ENCODE measurements around the gene PSAP. TPM values are rescaled to one million over a fixed set of nuclear protein-coding genes. Genes with fewer than 3 reads are reported as not detected.

The PSAP gene
- total and polyA plus RNA-seq, 2 experiments from 2014 or later = 686 to 987 TPM

DNA sequence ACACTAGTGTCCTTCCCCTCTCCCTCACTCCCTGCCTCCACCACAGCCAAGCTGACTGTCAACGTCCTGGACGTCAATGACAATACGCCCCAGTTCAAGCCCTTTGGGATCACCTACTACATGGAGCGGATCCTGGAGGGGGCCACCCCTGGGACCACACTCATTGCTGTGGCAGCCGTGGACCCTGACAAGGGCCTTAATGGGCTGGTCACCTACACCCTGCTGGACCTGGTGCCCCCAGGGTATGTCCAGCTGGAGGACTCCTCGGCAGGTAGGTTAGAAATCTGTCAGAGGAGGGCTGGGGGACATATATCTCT is 52.8 kb downstream of the PSAP start:
- H3K27ac ChIP-seq = no peak overlapping the region
- no peaks in the 10 kb centered on the region for H3K9me2 ChIP-seq (replicated peaks; ENCODE audit: insufficient read depth)
- no peaks in the 10 kb centered on the region for H3K79me2 ChIP-seq
- H3K4me3 ChIP-seq = no peak overlapping the region
- H3K4me2 ChIP-seq = no peak overlapping the region
- H4K20me1 ChIP-seq (ENCODE audit: insufficient read depth, poor library complexity, severe bottlenecking) = no peaks in the 10 kb centered on the region
- TF ChIP-seq, protein P1, sequence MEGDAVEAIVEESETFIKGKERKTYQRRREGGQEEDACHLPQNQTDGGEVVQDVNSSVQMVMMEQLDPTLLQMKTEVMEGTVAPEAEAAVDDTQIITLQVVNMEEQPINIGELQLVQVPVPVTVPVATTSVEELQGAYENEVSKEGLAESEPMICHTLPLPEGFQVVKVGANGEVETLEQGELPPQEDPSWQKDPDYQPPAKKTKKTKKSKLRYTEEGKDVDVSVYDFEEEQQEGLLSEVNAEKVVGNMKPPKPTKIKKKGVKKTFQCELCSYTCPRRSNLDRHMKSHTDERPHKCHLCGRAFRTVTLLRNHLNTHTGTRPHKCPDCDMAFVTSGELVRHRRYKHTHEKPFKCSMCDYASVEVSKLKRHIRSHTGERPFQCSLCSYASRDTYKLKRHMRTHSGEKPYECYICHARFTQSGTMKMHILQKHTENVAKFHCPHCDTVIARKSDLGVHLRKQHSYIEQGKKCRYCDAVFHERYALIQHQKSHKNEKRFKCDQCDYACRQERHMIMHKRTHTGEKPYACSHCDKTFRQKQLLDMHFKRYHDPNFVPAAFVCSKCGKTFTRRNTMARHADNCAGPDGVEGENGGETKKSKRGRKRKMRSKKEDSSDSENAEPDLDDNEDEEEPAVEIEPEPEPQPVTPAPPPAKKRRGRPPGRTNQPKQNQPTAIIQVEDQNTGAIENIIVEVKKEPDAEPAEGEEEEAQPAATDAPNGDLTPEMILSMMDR (IDR thresholded peaks at IDR 0.05; ENCODE audit: poor library complexity) = no peak
- TF ChIP-seq EZH2phosphoT487 (IDR thresholded peaks at IDR 0.05; ENCODE audit: low read depth, severe bottlenecking, unreplicated experiment) = no peak
- no peak for TF ChIP-seq EZH2 (IDR thresholded peaks at IDR 0.05; ENCODE audit: borderline replicate concordance)
- 86% methylated on average over 6 of the region's 6 CpGs for WGBS (ENCODE audit: low lambda C conversion rate, missing lambda C conversion rate)
- H3K27me3 ChIP-seq = no peaks in the 10 kb centered on the region
- DNase-seq (ENCODE audit: low spot score) = no peak
- no peak overlapping the region for H2AFZ ChIP-seq
- no peaks in the 10 kb centered on the region for H3K4me1 ChIP-seq (ENCODE audit: insufficient read depth)
- no peaks in the 10 kb centered on the region for H3K36me3 ChIP-seq (replicated peaks; ENCODE audit: insufficient read depth, low read depth)
- H3K9me3 ChIP-seq (ENCODE audit: low read depth) = no peaks in the 10 kb centered on the region

DNA sequence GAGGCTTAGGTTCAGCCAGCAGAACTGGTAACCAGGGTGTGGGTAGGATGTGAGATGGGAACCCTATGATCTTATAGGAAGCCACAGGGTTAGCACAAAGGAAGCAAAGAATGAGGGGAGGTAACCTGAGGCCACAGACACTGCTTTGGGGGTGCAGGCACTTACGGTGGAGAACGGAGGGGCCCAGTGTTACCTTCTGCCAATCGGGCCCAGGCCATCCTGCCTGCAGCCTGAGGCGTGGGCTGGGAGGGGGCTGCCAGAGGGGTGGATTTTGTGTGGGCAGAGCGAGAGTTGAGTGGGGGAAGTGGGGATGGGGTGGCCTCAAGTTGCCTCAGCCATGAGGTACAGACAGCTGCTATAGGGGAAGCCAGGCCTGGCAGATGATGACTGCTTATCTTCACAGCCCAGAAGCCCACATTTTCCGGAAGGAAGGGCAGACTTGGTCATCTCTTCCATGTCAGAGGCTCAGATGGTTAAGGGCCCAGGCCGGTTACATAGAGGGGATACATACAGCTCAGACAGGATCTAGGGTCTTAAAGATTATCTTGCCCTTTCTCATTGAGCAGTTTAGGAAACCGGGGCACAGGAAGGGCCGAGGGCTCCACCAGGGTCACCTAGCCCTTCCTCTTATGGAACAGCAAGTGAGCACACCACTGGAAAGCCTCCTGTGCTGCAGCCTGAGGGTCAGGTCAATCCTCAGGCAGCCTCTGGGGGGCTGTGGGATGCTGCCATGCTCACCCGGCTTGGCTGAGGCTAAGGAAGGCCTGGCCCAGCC is 53.3 kb downstream of the PSAP start:
- H3K27ac ChIP-seq = no peak overlapping the region
- TF ChIP-seq EZH2phosphoT487 (IDR thresholded peaks at IDR 0.05; ENCODE audit: low read depth, severe bottlenecking, unreplicated experiment) = no peak
- TF ChIP-seq, protein P1 (IDR thresholded peaks at IDR 0.05; ENCODE audit: poor library complexity) = no peak
- no peak for TF ChIP-seq EZH2 (IDR thresholded peaks at IDR 0.05; ENCODE audit: borderline replicate concordance)
- no peaks in the 10 kb centered on the region for H4K20me1 ChIP-seq (ENCODE audit: insufficient read depth, poor library complexity, severe bottlenecking)
- DNase-seq (ENCODE audit: low spot score) = no peak
- no peaks in the 10 kb centered on the region for H3K36me3 ChIP-seq (replicated peaks; ENCODE audit: insufficient read depth, low read depth)
- 91% methylated on average over 10 of the region's 10 CpGs for WGBS (ENCODE audit: low lambda C conversion rate, missing lambda C conversion rate)
- H3K4me2 ChIP-seq = no peak overlapping the region
- no peak overlapping the region for H3K4me3 ChIP-seq
- no peak overlapping the region for H2AFZ ChIP-seq
- no peaks in the 10 kb centered on the region for H3K79me2 ChIP-seq
- H3K4me1 ChIP-seq (ENCODE audit: insufficient read depth) = no peaks in the 10 kb centered on the region
- no peaks in the 10 kb centered on the region for H3K9me2 ChIP-seq (replicated peaks; ENCODE audit: insufficient read depth)
- H3K27me3 ChIP-seq = no peaks in the 10 kb centered on the region
- H3K9me3 ChIP-seq (ENCODE audit: low read depth) = no peaks in the 10 kb centered on the region

DNA sequence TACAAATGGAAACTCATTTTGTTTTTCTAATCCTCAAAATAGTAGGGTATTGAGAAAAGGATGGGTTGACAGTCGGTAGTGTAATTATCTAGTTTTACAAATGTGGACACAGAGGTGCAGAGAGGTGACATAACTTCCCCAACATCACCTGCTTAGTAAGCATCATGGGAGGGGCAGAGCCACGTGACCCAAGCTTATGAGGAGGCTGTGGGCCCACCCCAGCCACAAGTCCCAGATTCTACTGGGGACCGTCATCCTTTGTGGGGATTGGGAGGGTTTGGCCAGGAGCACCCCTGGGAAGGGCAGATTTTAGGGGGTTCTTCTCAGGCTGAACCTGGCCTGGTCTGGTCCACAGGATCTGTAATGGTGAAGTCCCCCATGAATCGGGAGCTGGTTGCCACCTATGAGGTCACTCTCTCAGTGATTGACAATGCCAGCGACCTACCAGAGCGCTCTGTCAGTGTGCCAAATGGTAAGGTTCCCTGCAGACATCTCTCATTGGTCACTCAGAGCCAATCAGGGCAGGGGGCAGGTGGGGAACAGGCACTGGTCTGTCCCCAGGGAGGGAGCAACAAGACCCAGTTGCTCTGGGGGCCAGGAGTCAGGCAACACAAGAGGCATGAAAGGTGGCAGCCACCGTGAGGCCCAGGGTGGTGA is 54.2 kb downstream of the PSAP start:
- TF ChIP-seq EZH2phosphoT487 (IDR thresholded peaks at IDR 0.05; ENCODE audit: low read depth, severe bottlenecking, unreplicated experiment) = no peak
- no peak for TF ChIP-seq EZH2 (IDR thresholded peaks at IDR 0.05; ENCODE audit: borderline replicate concordance)
- TF ChIP-seq, protein P1 (IDR thresholded peaks at IDR 0.05; ENCODE audit: poor library complexity) = no peak
- H3K27me3 ChIP-seq = no peaks in the 10 kb centered on the region
- no peaks in the 10 kb centered on the region for H4K20me1 ChIP-seq (ENCODE audit: insufficient read depth, poor library complexity, severe bottlenecking)
- no peaks in the 10 kb centered on the region for H3K9me3 ChIP-seq (ENCODE audit: low read depth)
- H3K4me3 ChIP-seq = no peak overlapping the region
- no peaks in the 10 kb centered on the region for H3K79me2 ChIP-seq
- DNase-seq (ENCODE audit: low spot score) = no peak
- no peak overlapping the region for H3K27ac ChIP-seq
- no peak overlapping the region for H3K4me2 ChIP-seq
- H3K4me1 ChIP-seq (ENCODE audit: insufficient read depth) = no peaks in the 10 kb centered on the region
- 83% methylated on average over 7 of the region's 7 CpGs for WGBS (ENCODE audit: low lambda C conversion rate, missing lambda C conversion rate)
- no peak overlapping the region for H2AFZ ChIP-seq
- H3K36me3 ChIP-seq (replicated peaks; ENCODE audit: insufficient read depth, low read depth) = no peaks in the 10 kb centered on the region
- no peaks in the 10 kb centered on the region for H3K9me2 ChIP-seq (replicated peaks; ENCODE audit: insufficient read depth)

All from hepatocyte (in vitro differentiated cells).